Astrocyte (in vitro differentiated cells and primary cell): ENCODE measurements around the gene ASGR1.

Experiments used
- CTCF ChIP-seq: IDR thresholded peaks from 2 replicates; pipeline ENCODE4 v1.5.1; 2011; ENCODE audit warnings: low read depth, mild to moderate bottlenecking, inconsistent platforms, low read length, moderate library complexity; ENCODE audit not compliant: insufficient read depth
- EZH2 ChIP-seq: IDR thresholded peaks from 2 replicates; pipeline ENCODE4 v1.6.1; 2012; ENCODE audit warnings: mild to moderate bottlenecking, low read length, inconsistent platforms; ENCODE audit not compliant: insufficient read depth

DNA sequence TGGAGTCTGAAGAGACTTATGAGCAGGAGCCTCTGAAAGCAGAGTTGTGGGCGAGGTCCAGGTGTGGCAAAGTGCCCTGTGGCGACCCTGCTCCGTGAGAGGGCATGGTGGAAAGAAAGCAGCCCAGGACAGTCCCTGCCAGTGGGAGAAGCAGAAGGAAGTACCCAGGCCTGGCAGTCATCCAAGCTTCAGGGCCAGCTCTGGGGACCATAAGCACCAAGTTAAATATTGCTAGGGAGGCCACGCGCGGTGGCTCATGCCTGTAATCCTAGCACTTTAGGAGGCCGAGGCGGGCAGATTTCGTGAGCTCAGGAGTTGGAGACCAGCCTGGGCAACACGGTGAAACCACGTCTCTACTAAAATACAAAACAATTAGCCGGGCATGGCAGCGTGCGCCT is 4.9 kb upstream of the ASGR1 start:
- no peak for TF ChIP-seq CTCF
- no peak for TF ChIP-seq EZH2
